MM.1S (cell line): Measurements from ENCODE around the gene CCR9.

Experiments
- DNase-seq: peaks from one replicate; pipeline ENCODE4 v3.0.0-alpha.2; 2015
- H2AFZ ChIP-seq: fragments of 300-600 bp; sonication (generic); 2 replicates; pipeline ENCODE4 v1.6.0; 2016; ENCODE audit warnings: antibody characterized with exemption, low read length
- H3F3A ChIP-seq: fragments of 300-600 bp; sonication (generic); 2 replicates; pipeline ENCODE4 v1.6.1; 2016; ENCODE audit warnings: mild to moderate bottlenecking, antibody characterized with exemption, low read length, moderate library complexity, mixed read lengths; ENCODE audit not compliant: insufficient read depth
- H3K27ac ChIP-seq: fragments of 300-600 bp; sonication (generic); 2 replicates; pipeline ENCODE4 v1.5.1; 2016; ENCODE audit warnings: mild to moderate bottlenecking, low read length
- H3K27me3 ChIP-seq: fragments of 300-600 bp; sonication (generic); replicated peaks from 2 replicates; pipeline ENCODE4 v1.6.0; 2016; ENCODE audit warnings: low read length; ENCODE audit not compliant: insufficient read depth
- H3K36me3 ChIP-seq: fragments of 300-600 bp; sonication (generic); replicated peaks from 2 replicates; pipeline ENCODE4 v1.6.1; 2016; ENCODE audit warnings: mild to moderate bottlenecking, low read length, mixed read lengths; ENCODE audit not compliant: insufficient read depth
- H3K4me1 ChIP-seq: fragments of 300-600 bp; sonication (generic); 2 replicates; pipeline ENCODE4 v1.6.1; 2016; ENCODE audit warnings: low read length, mixed read lengths
- H3K4me2 ChIP-seq: fragments of 300-600 bp; sonication (generic); 2 replicates; pipeline ENCODE4 v1.6.0; 2016; ENCODE audit warnings: low read depth, low read length
- H3K4me3 ChIP-seq: fragments of 300-600 bp; sonication (generic); 2 replicates; pipeline ENCODE4 v1.5.1; 2016; ENCODE audit warnings: low read length, mixed read lengths
- H3K79me2 ChIP-seq: fragments of 300-600 bp; sonication (generic); 2 replicates; pipeline ENCODE4 v1.6.1; 2016; ENCODE audit warnings: mixed run types, low read length, mixed read lengths
- H3K9ac ChIP-seq: fragments of 300-600 bp; sonication (generic); 2 replicates; pipeline ENCODE4 v1.6.1; 2016; ENCODE audit warnings: low read length, mixed read lengths
- H3K9me2 ChIP-seq: fragments of 300-600 bp; sonication (generic); replicated peaks from 2 replicates; pipeline ENCODE4 v1.6.1; 2016; ENCODE audit warnings: mild to moderate bottlenecking, low read length, mixed read lengths; ENCODE audit not compliant: insufficient read depth
- H3K9me3 ChIP-seq: fragments of 300-600 bp; sonication (generic); replicated peaks from 2 replicates; pipeline ENCODE4 v1.6.1; 2016; ENCODE audit warnings: mild to moderate bottlenecking, low read length, mixed read lengths; ENCODE audit not compliant: insufficient read depth
- H4K20me1 ChIP-seq: fragments of 300-600 bp; sonication (generic); 2 replicates; pipeline ENCODE4 v1.6.1; 2016; ENCODE audit warnings: mild to moderate bottlenecking, low read length, moderate library complexity, mixed read lengths; ENCODE audit not compliant: insufficient read depth
- EZH2 ChIP-seq: fragments of 300-600 bp; sonication (generic); optimal IDR thresholded peaks from 2 replicates; pipeline ENCODE3; 2017; ENCODE audit warnings: low read depth, mild to moderate bottlenecking, antibody characterized with exemption, low read length, mixed read lengths
- EZH2phosphoT487 ChIP-seq: fragments of 300-600 bp; sonication (generic); IDR thresholded peaks from 2 replicates; pipeline ENCODE4 v1.6.1; 2018; ENCODE audit warnings: antibody characterized with exemption, low read length
- TF ChIP-seq, protein P1 (sequence below): fragments of 300-600 bp; sonication (generic); IDR thresholded peaks from 2 replicates; pipeline ENCODE4 v1.5.1; 2016; ENCODE audit warnings: antibody characterized with exemption, low read length, mixed read lengths

Gene CCR9

DNA sequence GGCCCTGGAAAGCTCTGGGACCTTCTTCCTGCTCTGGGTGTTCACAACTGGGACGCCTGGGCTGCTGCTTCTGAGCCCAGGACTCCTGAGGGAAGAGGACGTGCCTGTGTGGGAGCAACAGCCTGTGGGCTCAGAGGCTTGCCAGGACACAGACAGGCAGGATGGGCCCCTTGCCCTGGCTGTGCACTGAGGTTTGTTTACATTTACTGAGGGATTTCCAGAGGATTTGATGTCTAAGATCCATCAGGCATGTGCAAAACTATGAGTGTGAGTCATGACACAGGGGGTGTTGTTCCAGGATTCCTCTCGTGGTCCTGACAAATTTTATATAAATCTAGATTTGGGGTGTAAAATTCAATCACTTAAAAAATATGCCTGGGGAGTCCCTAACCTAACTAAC is 10.6 kb downstream of the CCR9 start:
- no peak for DNase-seq
- Histone ChIP-seq H3K27ac (no peak overlapping the region), H3K4me3 (no peak overlapping the region), H3K9me2 (no peaks in the 10 kb centered on the region), H3K4me2 (no peak overlapping the region), H3K36me3 (no peaks in the 10 kb centered on the region), H3K79me2 (no peaks in the 10 kb centered on the region), H3K4me1 (no peaks in the 10 kb centered on the region), H4K20me1 (no peaks in the 10 kb centered on the region), H2AFZ (no peak overlapping the region), H3K27me3 (no peaks in the 10 kb centered on the region), H3K9me3 (no peaks in the 10 kb centered on the region), H3K9ac (no peak overlapping the region), H3F3A (no peaks in the 10 kb centered on the region)
- TF ChIP-seq EZH2phosphoT487 (no peak), EZH2 (no peak)
- TF ChIP-seq, protein P1, sequence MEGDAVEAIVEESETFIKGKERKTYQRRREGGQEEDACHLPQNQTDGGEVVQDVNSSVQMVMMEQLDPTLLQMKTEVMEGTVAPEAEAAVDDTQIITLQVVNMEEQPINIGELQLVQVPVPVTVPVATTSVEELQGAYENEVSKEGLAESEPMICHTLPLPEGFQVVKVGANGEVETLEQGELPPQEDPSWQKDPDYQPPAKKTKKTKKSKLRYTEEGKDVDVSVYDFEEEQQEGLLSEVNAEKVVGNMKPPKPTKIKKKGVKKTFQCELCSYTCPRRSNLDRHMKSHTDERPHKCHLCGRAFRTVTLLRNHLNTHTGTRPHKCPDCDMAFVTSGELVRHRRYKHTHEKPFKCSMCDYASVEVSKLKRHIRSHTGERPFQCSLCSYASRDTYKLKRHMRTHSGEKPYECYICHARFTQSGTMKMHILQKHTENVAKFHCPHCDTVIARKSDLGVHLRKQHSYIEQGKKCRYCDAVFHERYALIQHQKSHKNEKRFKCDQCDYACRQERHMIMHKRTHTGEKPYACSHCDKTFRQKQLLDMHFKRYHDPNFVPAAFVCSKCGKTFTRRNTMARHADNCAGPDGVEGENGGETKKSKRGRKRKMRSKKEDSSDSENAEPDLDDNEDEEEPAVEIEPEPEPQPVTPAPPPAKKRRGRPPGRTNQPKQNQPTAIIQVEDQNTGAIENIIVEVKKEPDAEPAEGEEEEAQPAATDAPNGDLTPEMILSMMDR: no peak

DNA sequence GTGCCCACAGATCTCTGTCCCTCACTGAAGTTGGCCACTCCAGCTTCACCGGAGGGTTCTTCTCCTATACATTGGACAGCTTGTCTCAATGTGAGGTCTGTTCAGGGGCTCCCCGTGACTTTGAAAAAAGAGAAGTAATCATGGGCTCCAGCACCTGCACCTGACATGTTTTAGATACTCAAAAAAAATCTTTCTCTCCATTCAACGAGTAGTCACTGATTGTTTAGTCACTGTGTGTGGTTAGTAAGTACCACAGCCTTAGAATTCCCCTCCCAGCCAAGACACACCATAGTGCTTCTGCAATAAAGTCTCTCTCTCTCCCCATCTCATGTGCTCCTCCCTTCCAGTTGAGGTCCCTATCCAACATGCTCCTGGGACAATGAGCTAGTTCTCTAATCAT is 18.6 kb downstream of the CCR9 start:
- no peak overlapping the region for H3K27ac ChIP-seq
- H3K36me3 ChIP-seq: no peaks in the 10 kb centered on the region
- no peaks in the 10 kb centered on the region for H4K20me1 ChIP-seq
- H3K9me2 ChIP-seq: no peaks in the 10 kb centered on the region
- TF ChIP-seq EZH2 (no peak), EZH2phosphoT487 (no peak)
- TF ChIP-seq, protein P1: no peak
- no peak overlapping the region for H3K4me3 ChIP-seq
- H3K27me3 ChIP-seq: no peaks in the 10 kb centered on the region
- no peak for DNase-seq
- no peaks in the 10 kb centered on the region for H3K79me2 ChIP-seq
- no peaks in the 10 kb centered on the region for H3K9me3 ChIP-seq
- H3F3A ChIP-seq: no peaks in the 10 kb centered on the region
- no peak overlapping the region for H3K9ac ChIP-seq
- H2AFZ ChIP-seq: no peak overlapping the region
- H3K4me1 ChIP-seq: no peaks in the 10 kb centered on the region
- H3K4me2 ChIP-seq: no peak overlapping the region

DNA sequence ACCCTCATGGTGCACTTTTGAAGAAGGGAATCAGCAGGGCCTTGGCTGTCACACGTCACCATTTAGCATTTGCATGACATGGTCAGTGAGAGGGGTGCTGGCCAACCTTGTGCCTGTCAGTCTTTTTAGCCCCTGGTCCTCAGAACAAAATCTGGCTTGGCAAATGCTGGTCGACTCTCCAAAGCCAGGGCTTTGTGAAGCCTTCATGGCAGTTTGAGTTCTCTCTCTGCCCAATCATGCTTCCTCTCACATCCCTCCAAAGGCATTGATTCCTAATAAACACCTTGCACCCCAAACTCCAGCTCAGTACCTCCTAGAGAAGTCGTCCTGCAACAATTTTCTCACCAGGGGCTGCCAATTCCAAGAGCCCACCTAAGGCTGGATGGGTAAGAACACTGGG is 19.4 kb downstream of the CCR9 start:
- H3K4me3 ChIP-seq: no peak overlapping the region
- H3K9ac ChIP-seq: no peak overlapping the region
- H2AFZ ChIP-seq: no peak overlapping the region
- TF ChIP-seq EZH2phosphoT487 (no peak), EZH2 (no peak)
- TF ChIP-seq, protein P1: no peak
- H3K9me2 ChIP-seq: no peaks in the 10 kb centered on the region
- H3K27me3 ChIP-seq: no peaks in the 10 kb centered on the region
- no peaks in the 10 kb centered on the region for H3K79me2 ChIP-seq
- H3F3A ChIP-seq: no peaks in the 10 kb centered on the region
- no peaks in the 10 kb centered on the region for H3K36me3 ChIP-seq
- H3K27ac ChIP-seq: no peak overlapping the region
- H3K4me1 ChIP-seq: no peaks in the 10 kb centered on the region
- no peaks in the 10 kb centered on the region for H3K9me3 ChIP-seq
- H4K20me1 ChIP-seq: no peaks in the 10 kb centered on the region
- DNase-seq: no peak
- no peak overlapping the region for H3K4me2 ChIP-seq
